IMR-90 (cell line): ENCODE data around the gene KCNT2. TPM values are rescaled to one million over a fixed set of nuclear protein-coding genes. Genes with fewer than 3 reads are reported as not detected.
A peak's percentile ranks its signal among the peaks of the same experiment; 100 is the strongest.

ENCODE experiments used
- ATAC-seq: fragments of 200-7000 bp; cut with Tn5 transposase; 2 replicates; pipeline ENCODE4 v1.9.1; 2020; ENCODE audit warnings: low read depth, mild to moderate bottlenecking, moderate library complexity
- BruUV-seq: library from RNA; stranded (reverse); fragments of 400-500 nt; replicated peaks from 2 replicates; lab custom pipeline; 2021; lab: Mats Ljungman, UMichigan
- CTCF ChIA-PET: fragments of 300-600 bp; formaldehyde crosslinking; extraction: SDS; loops from one replicate; lab custom pipeline; 2021; ENCODE audit warnings: antibody characterized with exemption; lab: Yijun Ruan, JAX
- POLR2A ChIA-PET: fragments of 300-600 bp; sonication (Branson Sonifier 250); formaldehyde crosslinking; loops from one replicate; lab custom pipeline; 2022; ENCODE audit warnings: antibody characterized with exemption; ENCODE audit not compliant: unreplicated experiment; lab: Charles Lee
- DNase-seq: peaks from one replicate; pipeline ENCODE4 v3.0.0; 2013
- H2AFZ ChIP-seq: replicated peaks from 2 replicates; pipeline ENCODE3; 2013; ENCODE audit warnings: low read length, mild to moderate bottlenecking; ENCODE audit not compliant: poor library complexity
- H2AK5ac ChIP-seq: 2 replicates; pipeline ENCODE4 v1.6.1; 2013; ENCODE audit warnings: low read depth, low read length, inconsistent platforms
- H2AK9ac ChIP-seq: replicated peaks from 2 replicates; pipeline ENCODE3; 2013; ENCODE audit warnings: mild to moderate bottlenecking, low read depth, low read length, moderate library complexity; ENCODE audit not compliant: poor library complexity
- H2BK120ac ChIP-seq: 2 replicates; pipeline ENCODE4 v1.6.1; 2013; ENCODE audit warnings: low read depth, low read length, inconsistent platforms
- H2BK15ac ChIP-seq: 3 replicates; pipeline ENCODE4 v1.6.1; 2013; ENCODE audit warnings: low read depth, low read length, inconsistent platforms
- H2BK20ac ChIP-seq: 2 replicates; pipeline ENCODE4 v1.6.1; 2013; ENCODE audit warnings: low read depth, mild to moderate bottlenecking, inconsistent platforms, low read length, moderate library complexity
- H2BK5ac ChIP-seq: 2 replicates; pipeline ENCODE4 v1.6.1; 2013; ENCODE audit warnings: mild to moderate bottlenecking, low read depth, low read length, inconsistent platforms; ENCODE audit not compliant: poor library complexity, severe bottlenecking
- H3K14ac ChIP-seq: replicated peaks from 2 replicates; pipeline ENCODE4 v1.6.1; 2013; ENCODE audit warnings: low read depth, low read length, inconsistent platforms
- H3K18ac ChIP-seq: 2 replicates; pipeline ENCODE4 v1.6.1; 2013; ENCODE audit warnings: low read depth, low read length, control low read depth
- H3K23ac ChIP-seq: 2 replicates; pipeline ENCODE4 v1.6.1; 2013; ENCODE audit warnings: low read depth, low read length, inconsistent platforms
- H3K27ac ChIP-seq: 2 replicates; pipeline ENCODE4 v1.5.1; 2013; ENCODE audit warnings: mild to moderate bottlenecking, control low read depth, low read length; ENCODE audit not compliant: insufficient read depth
- H3K27me3 ChIP-seq: 2 replicates; pipeline ENCODE4 v1.6.1; 2013; ENCODE audit warnings: low read length; ENCODE audit not compliant: control insufficient read depth, insufficient read depth
- H3K36me3 ChIP-seq: 2 replicates; pipeline ENCODE4 v1.6.1; 2013; ENCODE audit warnings: low read length, mixed read lengths; ENCODE audit not compliant: control insufficient read depth, insufficient read depth
- H3K4ac ChIP-seq: 2 replicates; pipeline ENCODE4 v1.6.1; 2013; ENCODE audit warnings: low read depth, low read length, inconsistent platforms
- H3K4me1 ChIP-seq: 2 replicates; pipeline ENCODE4 v1.6.1; 2013; ENCODE audit warnings: low read length, mixed read lengths; ENCODE audit not compliant: control insufficient read depth, insufficient read depth
- H3K4me2 ChIP-seq: 2 replicates; pipeline ENCODE4 v1.6.1; 2013; ENCODE audit warnings: low read depth, mild to moderate bottlenecking, control low read depth, low read length, moderate library complexity
- H3K4me3 ChIP-seq: 2 replicates; pipeline ENCODE4 v1.5.1; 2013; ENCODE audit warnings: low read depth, mild to moderate bottlenecking, control low read depth, low read length, moderate library complexity; ENCODE audit not compliant: insufficient read depth
- H3K56ac ChIP-seq: 2 replicates; pipeline ENCODE4 v1.6.1; 2013; ENCODE audit warnings: low read length, inconsistent platforms; ENCODE audit not compliant: insufficient read depth; ENCODE audit errors: extremely low read depth
- H3K79me1 ChIP-seq, 2 experiments: 2 replicates each; pipeline ENCODE4 v1.6.1; 2013; ENCODE audit warnings: low read length in 2 of 2, inconsistent platforms in 1 of 2, low read depth in 1 of 2
- H3K9ac ChIP-seq: 2 replicates; pipeline ENCODE4 v1.6.1; 2013; ENCODE audit warnings: low read depth, low read length, control low read depth
- H3K9me1 ChIP-seq: 2 replicates; pipeline ENCODE4 v1.6.1; 2013; ENCODE audit warnings: low read length, inconsistent platforms; ENCODE audit not compliant: insufficient read depth
- H3K9me3 ChIP-seq: 2 replicates; pipeline ENCODE4 v1.6.1; 2013; ENCODE audit warnings: low read length; ENCODE audit not compliant: control insufficient read depth, insufficient read depth
- H4K20me1 ChIP-seq: 2 replicates; pipeline ENCODE4 v1.6.1; 2013; ENCODE audit warnings: low read length, inconsistent platforms; ENCODE audit not compliant: insufficient read depth
- H4K5ac ChIP-seq: 2 replicates; pipeline ENCODE4 v1.6.1; 2013; ENCODE audit warnings: mild to moderate bottlenecking, low read depth, low read length, control low read depth
- H4K8ac ChIP-seq, 2 experiments: 2 replicates each; pipeline ENCODE4 v1.6.1; 2013; ENCODE audit warnings: low read depth in 2 of 2, low read length in 2 of 2, control low read depth in 1 of 2, inconsistent platforms in 1 of 2
- H4K91ac ChIP-seq: 2 replicates; pipeline ENCODE4 v1.6.1; 2013; ENCODE audit warnings: low read depth, low read length, inconsistent platforms; ENCODE audit not compliant: insufficient read depth
- CHD1 ChIP-seq: IDR thresholded peaks from 2 replicates; pipeline ENCODE4 v1.6.1; 2012; ENCODE audit warnings: low read depth, low read length, improper control_type of control experiment
- FOS ChIP-seq: fragments of 150-350 bp; IDR thresholded peaks from 2 replicates; pipeline ENCODE4 v1.6.1; 2016; ENCODE audit warnings: low read depth, low read length
- MAFK ChIP-seq: IDR thresholded peaks from 2 replicates; pipeline ENCODE4 v1.6.1; 2012; ENCODE audit warnings: low read depth, low read length, improper control_type of control experiment
- MAZ ChIP-seq: IDR thresholded peaks from 2 replicates; pipeline ENCODE4 v1.6.1; 2012; ENCODE audit warnings: low read depth, mild to moderate bottlenecking, low read length, improper control_type of control experiment, moderate library complexity, borderline replicate concordance
- RAD21 ChIP-seq: IDR thresholded peaks from 2 replicates; pipeline ENCODE4 v1.6.1; 2012; ENCODE audit warnings: low read length, improper control_type of control experiment
- RFX5 ChIP-seq: IDR thresholded peaks from 2 replicates; pipeline ENCODE4 v1.8.0; 2012; ENCODE audit warnings: low read depth, mild to moderate bottlenecking, low read length, moderate library complexity
- WGBS, 2 experiments: methylation state at CpG; one replicate each; pipeline versions ENCODE4 v1.1.5 to v1.1.7; 2013; ENCODE audit warnings: missing lambda C conversion rate in 2 of 2; ENCODE audit not compliant: insufficient read length in 1 of 2; ENCODE audit errors: extremely low coverage in 2 of 2; 5-methylcytosine and 5-hydroxymethylcytosine counted together
- dilution Hi-C: fragments of 300-500 bp; cut with HindIII; formaldehyde crosslinking; loops from one replicate; pipeline ENCODE4 v1.14.3; 2018; ENCODE audit warnings: low sequenced_read_pairs; ENCODE audit not compliant: unreplicated experiment
- in situ Hi-C: fragments of 300-500 bp; cut with MboI; formaldehyde crosslinking; loops from 3 replicates; pipeline ENCODE4 v1.14.3; 2019; ENCODE audit warnings: low sequenced_read_pairs, inconsistent platforms, mixed read lengths
- intact Hi-C: fragments of 100-400 bp; cut with micrococcal nuclease; formaldehyde crosslinking; loops from 2 replicates; pipeline ENCODE4 v1.10.0; 2022
- polyA plus RNA-seq, 3 experiments: library from polyadenylated mRNA; depleted of rRNA; stranded (reverse); fragments of >200 nt; gene quantifications; 2 replicates each; pipeline ENCODE4 v1.2.3, GENCODE V29; 2012; ENCODE audit warnings: low replicate concordance in 1 of 3
- total RNA-seq: library from RNA; depleted of rRNA; stranded (reverse); fragments of >200 nt; gene quantifications from 2 replicates; pipeline ENCODE4 v1.2.3, GENCODE V29; 2012

The KCNT2 gene
- total and polyA plus RNA-seq, 2 of the 4 experiments (the other 2 are of a cell fraction): 0.22 to 0.72 TPM

GRCh38 chr1:196594700-196595099 is 13.5 kb downstream of the KCNT2 start:
- Histone ChIP-seq H3K9me1 (no peaks in the 10 kb centered on the region), H3K27me3 (no peaks in the 10 kb centered on the region), H2AK5ac (no peak overlapping the region), H2BK20ac (no peak overlapping the region), H2AK9ac (no peak overlapping the region), H4K91ac (no peak overlapping the region), H3K56ac (no peak overlapping the region), H4K20me1 (no peaks in the 10 kb centered on the region), H3K79me1 (no peaks in the 10 kb centered on the region), H3K4ac (no peak overlapping the region), H3K4me2 (no peak overlapping the region), H4K5ac (no peak overlapping the region), H2BK120ac (no peak overlapping the region), H3K18ac (no peak overlapping the region), H3K23ac (no peak overlapping the region), H3K27ac (no peak overlapping the region), H3K4me1 (no peaks in the 10 kb centered on the region), H3K9me3 (no peaks in the 10 kb centered on the region), H2AFZ (no peak overlapping the region), H2BK15ac (no peak overlapping the region), H2BK5ac (no peak overlapping the region), H3K9ac (no peak overlapping the region), H3K36me3 (no peaks in the 10 kb centered on the region), H3K14ac (no peak overlapping the region), H3K4me3 (no peak overlapping the region), H4K8ac (no peak overlapping the region)
- POLR2A ChIA-PET: no interaction called here
- in situ Hi-C loops: no loop called here
- dilution Hi-C loops: no loop called here
- CTCF ChIA-PET: no interaction called here
- 50% methylated on average over 1 of the region's 2 CpGs; no CpG with 5 or more reads in 1 of the 2 experiments for WGBS, 2 experiments
- TF ChIP-seq MAZ (no peak), CHD1 (no peak), RAD21 (no peak), MAFK (peak; percentile 92), FOS (no peak), RFX5 (no peak)
- intact Hi-C loops: no loop called here
- BruUV-seq: no TSS peak
- ATAC-seq (no peak), DNase-seq (no peak)
